Osteocyte (in vitro differentiated cells): ENCODE measurements around the gene ZHX3. TPM values are rescaled to one million over a fixed set of nuclear protein-coding genes. Genes with fewer than 3 reads are reported as not detected.
"Not testable (repeated sequence)": the region's sequence is repeated elsewhere in the genome, so short reads cannot be mapped to it uniquely, and the experiment has no call there.

Experiments used
- DNase-seq: peaks from one replicate; pipeline ENCODE4 v3.0.0; 2021; ENCODE audit warnings: mixed read lengths; ENCODE audit not compliant: unreplicated experiment; ENCODE audit errors: extremely low spot score
- H3K27ac Mint-ChIP-seq: one replicate; pipeline ENCODE4 v1.8.0; 2021; ENCODE audit warnings: mild to moderate bottlenecking, mixed read lengths; ENCODE audit not compliant: unreplicated experiment
- H3K27me3 Mint-ChIP-seq: one replicate; pipeline ENCODE4 v1.8.0; 2021; ENCODE audit warnings: mixed read lengths; ENCODE audit not compliant: unreplicated experiment
- H3K36me3 Mint-ChIP-seq: one replicate; pipeline ENCODE4 v1.8.0; 2021; ENCODE audit warnings: mixed read lengths; ENCODE audit not compliant: unreplicated experiment
- H3K4me1 Mint-ChIP-seq: one replicate; pipeline ENCODE4 v1.8.0; 2021; ENCODE audit warnings: mixed read lengths; ENCODE audit not compliant: unreplicated experiment
- H3K4me3 Mint-ChIP-seq: one replicate; pipeline ENCODE4 v1.8.0; 2021; ENCODE audit warnings: mild to moderate bottlenecking, moderate library complexity, mixed read lengths; ENCODE audit not compliant: unreplicated experiment
- H3K9me3 Mint-ChIP-seq: one replicate; pipeline ENCODE4 v1.8.0; 2021; ENCODE audit warnings: mixed read lengths; ENCODE audit not compliant: unreplicated experiment
- CTCF ChIP-seq: fragments of 200-600 bp; sonication (generic); IDR thresholded peaks from 2 replicates; pipeline ENCODE4 v1.5.0; 2021; ENCODE audit warnings: antibody characterized with exemption, mild to moderate bottlenecking, moderate library complexity
- microRNA-seq: library from miRNA; unstranded; fragments of <30 nt; microRNA quantifications from one replicate; pipeline ENCODE4 v1.1.0, GENCODE V29; 2020; ENCODE audit not compliant: unreplicated experiment
- total RNA-seq: library from RNA; stranded (reverse); gene quantifications from 2 replicates; pipeline ENCODE4 v1.2.1, GENCODE V29; 2021

Gene ZHX3
- total RNA-seq, 1 donor from 2014 or later = 44.5 TPM

- Mint-ChIP-seq H3K27ac (no peak overlapping the region), H3K4me1 (peaks cover 18% of the 10 kb centered on the region), H3K9me3 (no peaks in the 10 kb centered on the region), H3K4me3 (no peak overlapping the region), H3K36me3 (peaks cover 2% of the 10 kb centered on the region), H3K27me3 (no peaks in the 10 kb centered on the region)
- no peak for DNase-seq
- no peak for TF ChIP-seq CTCF
Measured at GRCh38 chr20:41133709-41134361, 183.7 kb downstream of the ZHX3 start.

DNA sequence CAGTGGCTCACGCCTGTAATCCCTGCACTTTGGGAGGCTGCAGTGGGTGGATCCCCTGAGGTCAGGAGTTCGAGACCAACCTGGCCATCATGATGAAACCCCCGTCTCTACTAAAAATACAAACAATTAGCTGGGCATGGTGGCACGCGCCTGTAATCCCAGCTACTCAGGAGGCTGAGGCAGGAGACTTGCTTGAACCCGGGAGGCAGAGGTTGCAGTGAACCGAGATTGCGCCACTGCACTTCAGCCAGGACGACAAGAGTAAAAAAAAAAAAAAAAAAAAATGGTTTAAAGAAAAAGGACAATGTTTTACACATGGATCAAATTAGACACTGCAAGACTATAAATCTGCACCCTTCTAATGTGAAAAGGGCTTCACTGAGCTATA is 185.1 kb downstream of the ZHX3 start:
- H3K36me3 Mint-ChIP-seq, DNase-seq, H3K27me3 Mint-ChIP-seq, H3K27ac Mint-ChIP-seq, H3K4me3 Mint-ChIP-seq, H3K9me3 Mint-ChIP-seq: not testable (repeated sequence)
- peaks cover 10% of the 10 kb centered on the region for H3K4me1 Mint-ChIP-seq

GRCh38 chr20:41131594-41132387 is 185.7 kb downstream of the ZHX3 start:
- DNase-seq = no peak
- Mint-ChIP-seq H3K9me3 (no peaks in the 10 kb centered on the region), H3K27me3 (no peaks in the 10 kb centered on the region), H3K36me3 (peaks cover 10% of the 10 kb centered on the region), H3K27ac (no peak overlapping the region), H3K4me3 (no peak overlapping the region), H3K4me1 (peaks cover 10% of the 10 kb centered on the region)
- no peak for TF ChIP-seq CTCF

Small RNAs within 50 kb of the gene (microRNA-seq; reads per million reads assigned to microRNA genes)
- 2.2 reads per million for gene MIR6871

Other genes starting within 250 kb of the ZHX3 start
- gene PLCG1, start 180.2 kb downstream of the ZHX3 start, total RNA-seq = 173 and 179 TPM in 2 replicates
- 2.9 and 3.2 TPM in 2 replicates for gene LPIN3, start 23.1 kb upstream of the ZHX3 start, total RNA-seq
- gene EMILIN3, start 49.1 kb upstream of the ZHX3 start, total RNA-seq = 1.5 and 2.1 TPM in 2 replicates